Esophagus squamous epithelium (tissue), 4 donors: ENCODE measurements around the gene ORM1.

Source experiments
- CTCF ChIP-seq, 6 experiments: fragments of 450-650 bp in 4 of 6; fragments of 200-600 bp in 2 of 6; sonication (generic) in 2 of 6; IDR thresholded peaks; one replicate each; pipeline ENCODE4 v1.5.1; 2016 to 2019; ENCODE audit warnings: antibody characterized with exemption in 6 of 6, mild to moderate bottlenecking in 4 of 6, moderate library complexity in 4 of 6
- POLR2A ChIP-seq, 4 donors: fragments of 450-650 bp; IDR thresholded peaks; one replicate each; pipeline ENCODE4 v1.6.1; 2017; ENCODE audit warnings: antibody characterized with exemption in 4 of 4, mild to moderate bottlenecking in 4 of 4, moderate library complexity in 3 of 4

GRCh38 chr9:114357911-114358328 is 35.0 kb downstream of the ORM1 start:
- no peak for TF ChIP-seq CTCF (IDR thresholded peaks at IDR 0.05)
- TF ChIP-seq POLR2A (IDR thresholded peaks at IDR 0.05): no peak
